ENCODE results near the gene EIF6.
"Not testable (repeated sequence)": the region's sequence is repeated elsewhere in the genome, so short reads cannot be mapped to it uniquely, and the experiment has no call there.

The EIF6 gene

GRCh38 chr20:35284267-35284991 lies at the start of gene EIF6:
TSS of gene EIF6 (minus strand) at chr20:35284772. CDS start at chr20:35284487, 285 bp downstream.
- DNase-seq (ENCODE audit: low read depth in 2 of 3, low spot score in 1 of 3) = peak; percentile 67 to 75 (median 74)

DNA sequence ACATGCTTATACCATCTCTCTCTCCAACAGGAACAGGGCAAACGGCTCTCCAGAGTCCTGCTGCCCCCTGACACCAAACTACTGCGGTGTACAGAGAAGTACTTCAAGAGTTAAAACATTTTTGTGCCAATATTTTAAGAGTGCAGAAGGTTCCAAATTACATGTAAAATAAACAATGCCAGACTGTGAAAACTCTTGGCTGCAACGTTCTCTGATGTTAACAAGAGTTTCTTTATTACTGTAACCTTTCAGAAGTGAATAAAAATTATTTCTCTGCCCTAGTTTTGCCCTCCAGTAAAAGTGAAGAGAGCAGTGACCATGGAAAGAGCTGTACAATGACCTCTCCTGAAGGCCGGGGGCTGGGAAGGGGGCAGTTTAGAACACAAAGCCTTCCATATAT lies 49.0 kb upstream of the EIF6 start:
- no peak for DNase-seq (ENCODE audit: low read depth in 2 of 3, low spot score in 1 of 3)

DNA sequence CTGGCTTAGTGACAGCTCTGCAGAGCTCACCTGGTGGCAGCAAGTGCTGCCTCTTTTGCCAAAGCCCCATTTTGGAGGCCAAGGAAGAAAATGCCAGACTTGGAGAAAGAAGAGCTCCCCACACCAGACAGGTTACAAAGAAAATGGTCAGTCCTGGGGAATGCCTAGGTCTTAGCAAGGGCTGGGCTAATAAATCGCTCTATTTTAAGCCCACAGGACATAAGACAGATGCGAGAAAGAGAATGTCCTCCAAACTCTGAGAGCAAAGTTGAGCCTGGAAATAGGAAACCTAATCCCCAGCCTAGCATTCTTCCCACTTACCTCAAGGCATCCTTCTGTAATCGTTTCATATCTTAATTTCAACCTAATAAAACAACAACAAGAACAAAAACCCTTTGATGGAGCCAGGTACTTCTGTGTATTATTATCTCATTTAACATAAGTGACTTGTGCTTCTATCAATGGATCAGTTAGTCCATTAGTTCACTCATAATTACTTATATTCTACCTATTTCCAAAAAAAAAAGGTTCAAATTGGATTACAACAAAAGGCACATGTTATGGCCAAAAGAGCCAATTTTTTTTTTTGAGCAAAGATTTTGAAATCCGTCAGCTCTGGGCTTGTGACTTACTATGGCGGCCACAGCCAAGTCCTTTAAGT lies 48.1 kb upstream of the EIF6 start:
- DNase-seq (ENCODE audit: low read depth in 2 of 3, low spot score in 1 of 3) = no peak

GRCh38 chr20:35329435-35330139 lies 45.0 kb upstream of the EIF6 start:
- peak; percentile 51 to 70 (median 54) for DNase-seq (ENCODE audit: low read depth in 2 of 3, low spot score in 1 of 3)

DNA sequence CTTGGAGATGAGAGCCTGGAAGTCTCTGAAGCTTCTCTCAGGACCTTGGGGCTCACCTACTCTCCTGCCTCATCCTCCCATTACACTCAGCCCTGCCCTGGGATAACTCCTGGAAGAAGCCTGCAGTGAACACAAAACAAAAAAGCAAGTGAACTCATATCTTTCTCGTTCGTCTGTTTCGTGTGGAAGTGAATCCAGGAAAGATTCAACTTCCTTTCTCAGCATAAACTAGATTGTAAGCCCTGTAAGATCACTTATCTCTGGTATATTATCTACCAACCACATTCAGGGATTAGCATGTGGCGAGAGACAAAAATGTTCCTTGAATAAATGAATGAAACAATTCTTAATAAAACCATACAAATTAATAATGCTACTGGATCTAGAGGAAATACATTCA lies 44.1 kb upstream of the EIF6 start:
- no peak for DNase-seq (ENCODE audit: low read depth in 2 of 3, low spot score in 1 of 3)

DNA sequence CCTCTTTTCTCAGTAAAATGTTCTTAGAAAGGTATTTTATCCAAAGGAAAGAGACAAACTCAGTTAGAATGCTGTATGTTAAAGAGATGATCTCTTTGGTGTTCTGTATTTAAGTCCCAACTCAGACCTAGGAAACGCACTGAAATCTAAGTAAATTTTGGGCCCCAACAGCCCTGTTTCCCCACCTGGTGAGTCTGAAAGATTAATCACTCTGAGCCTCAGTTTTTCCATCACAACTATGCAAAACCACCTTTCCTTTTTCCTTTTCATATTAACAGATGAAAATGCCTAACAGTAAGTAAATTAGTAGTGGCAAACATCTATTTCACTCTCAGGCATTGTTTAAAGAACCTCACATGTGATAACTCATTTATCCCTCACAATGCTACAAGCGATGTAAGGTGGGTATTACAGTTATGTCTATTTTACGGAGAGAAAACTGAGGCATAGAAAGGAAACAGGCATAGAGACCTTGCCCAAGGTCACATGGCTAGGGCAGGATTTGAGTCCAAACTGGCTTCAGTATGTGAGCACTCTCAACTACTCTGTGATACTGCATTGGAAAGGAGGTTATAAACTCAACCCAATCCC lies 43.6 kb upstream of the EIF6 start:
- DNase-seq (ENCODE audit: low read depth in 2 of 3, low spot score in 1 of 3) = no peak

DNA sequence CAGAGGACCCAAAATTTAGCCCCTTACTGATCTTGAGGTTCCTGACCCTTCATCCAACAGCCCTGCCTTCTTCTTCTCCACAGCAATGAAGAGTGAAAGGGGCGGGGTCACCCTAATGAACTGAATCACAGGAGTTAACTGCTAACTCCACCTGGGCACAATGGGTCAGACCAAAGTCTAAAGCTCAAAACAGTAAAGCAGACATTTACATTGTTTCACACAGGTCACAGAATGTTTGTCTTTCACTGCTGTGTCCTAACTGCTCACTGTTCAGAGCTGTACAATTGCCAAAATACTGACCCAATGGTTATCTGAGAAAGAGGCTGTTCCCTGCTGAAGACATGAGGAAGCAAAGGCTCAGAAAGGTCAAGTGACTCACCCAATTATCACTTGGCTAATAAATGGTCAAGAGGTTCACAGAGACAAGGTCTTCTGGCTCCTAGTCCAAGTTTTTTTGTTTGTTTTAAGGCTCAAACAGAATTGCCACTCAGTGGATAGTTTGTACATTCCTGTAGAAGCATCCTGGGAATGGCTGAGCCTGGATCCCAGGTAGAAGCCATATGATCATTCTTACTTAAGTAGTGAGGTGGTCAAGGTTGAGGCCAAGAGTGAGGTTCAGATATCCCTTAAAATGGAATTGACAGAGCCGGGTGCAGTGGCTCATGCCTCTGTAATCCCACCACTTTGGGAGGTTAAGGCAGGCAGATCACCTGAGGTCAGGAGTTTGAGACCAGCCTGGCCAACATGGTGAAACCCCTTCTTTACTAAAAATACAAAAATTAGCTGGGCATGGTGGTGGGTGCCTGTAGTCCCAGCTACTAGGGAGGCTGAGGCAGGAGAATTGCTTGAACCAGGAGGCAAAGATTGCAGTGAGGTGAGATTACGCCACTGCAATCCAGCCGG lies 42.8 kb upstream of the EIF6 start:
- no peak for DNase-seq (ENCODE audit: low read depth in 2 of 3, low spot score in 1 of 3)

GRCh38 chr20:35326740-35327073 lies 42.1 kb upstream of the EIF6 start:
- DNase-seq (ENCODE audit: low read depth in 2 of 3, low spot score in 1 of 3) = no peak

GRCh38 chr20:35326021-35326739 lies 41.6 kb upstream of the EIF6 start:
- no peak for DNase-seq (ENCODE audit: low read depth in 2 of 3, low spot score in 1 of 3)

GRCh38 chr20:35325401-35325800 lies 40.8 kb upstream of the EIF6 start:
- no peak for DNase-seq (ENCODE audit: low read depth in 2 of 3, low spot score in 1 of 3)

DNA sequence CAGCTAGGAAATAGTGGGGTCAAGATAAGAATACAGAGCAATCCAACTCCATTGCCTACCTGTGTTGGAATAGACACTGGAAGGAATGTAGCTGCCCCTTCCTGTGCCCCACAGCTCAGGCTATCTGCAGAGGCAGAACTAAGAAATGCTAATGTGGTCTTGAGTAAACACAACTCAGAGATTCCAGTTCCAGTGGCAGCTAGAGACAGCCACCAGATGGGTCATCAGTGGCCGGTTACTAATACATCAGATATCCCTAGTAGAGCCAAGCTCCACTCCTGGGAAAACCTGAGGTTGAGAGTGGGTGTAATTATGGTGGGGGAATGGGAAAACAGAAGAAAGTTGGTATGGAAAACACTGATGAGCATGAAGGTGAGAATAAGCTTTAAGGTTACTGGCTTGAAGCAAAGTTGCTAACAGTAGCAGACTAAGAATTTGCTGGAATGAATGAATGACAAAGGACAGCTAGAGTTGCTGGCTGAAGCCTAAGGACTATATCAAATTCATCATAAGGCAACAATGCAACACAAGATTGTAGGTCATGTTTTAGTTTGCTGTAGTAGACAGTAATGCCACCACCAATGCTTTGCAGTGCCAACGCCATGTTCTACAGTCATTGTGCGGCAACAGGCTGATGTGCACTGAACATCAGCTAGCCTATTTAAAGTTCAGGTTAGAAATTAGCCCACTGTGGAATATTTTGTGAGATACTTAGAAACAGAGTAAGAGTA lies 36.0 kb upstream of the EIF6 start:
- no peak for DNase-seq (ENCODE audit: low read depth in 2 of 3, low spot score in 1 of 3)

GRCh38 chr20:35319871-35320197 lies 35.3 kb upstream of the EIF6 start:
- DNase-seq (ENCODE audit: low read depth in 2 of 3, low spot score in 1 of 3) = no peak

DNA sequence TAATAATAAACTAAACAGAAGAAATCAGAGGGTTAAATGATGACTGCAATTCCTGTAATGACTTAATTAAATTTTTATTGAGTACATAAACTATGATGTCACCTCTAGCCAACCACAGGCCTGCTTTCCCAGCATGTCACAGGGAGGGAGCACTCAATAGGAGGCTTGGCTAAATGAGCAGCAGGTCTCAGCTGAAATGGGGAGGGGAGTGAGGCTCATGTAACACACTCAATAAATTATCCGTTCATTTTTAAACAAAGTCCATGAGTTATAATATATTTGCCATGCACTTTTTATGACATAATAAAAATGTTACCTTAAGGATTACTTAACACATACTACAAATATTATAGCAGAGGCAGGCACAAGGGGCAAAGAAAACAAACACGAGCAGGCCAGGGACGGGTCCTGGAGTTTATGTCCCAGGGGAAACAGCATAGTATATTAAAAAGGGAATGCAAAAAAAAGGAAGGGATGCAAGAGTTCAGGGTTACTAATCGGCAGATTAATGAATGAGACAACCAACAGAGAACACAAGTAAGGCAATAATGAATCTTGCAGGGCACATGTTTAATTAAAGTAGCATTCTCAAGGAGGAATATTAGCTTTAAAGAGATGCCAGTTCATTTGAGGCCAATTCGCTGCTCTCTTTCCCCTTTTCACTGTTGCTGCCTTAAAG lies 34.8 kb upstream of the EIF6 start:
- no peak for DNase-seq (ENCODE audit: low read depth in 2 of 3, low spot score in 1 of 3)

DNA sequence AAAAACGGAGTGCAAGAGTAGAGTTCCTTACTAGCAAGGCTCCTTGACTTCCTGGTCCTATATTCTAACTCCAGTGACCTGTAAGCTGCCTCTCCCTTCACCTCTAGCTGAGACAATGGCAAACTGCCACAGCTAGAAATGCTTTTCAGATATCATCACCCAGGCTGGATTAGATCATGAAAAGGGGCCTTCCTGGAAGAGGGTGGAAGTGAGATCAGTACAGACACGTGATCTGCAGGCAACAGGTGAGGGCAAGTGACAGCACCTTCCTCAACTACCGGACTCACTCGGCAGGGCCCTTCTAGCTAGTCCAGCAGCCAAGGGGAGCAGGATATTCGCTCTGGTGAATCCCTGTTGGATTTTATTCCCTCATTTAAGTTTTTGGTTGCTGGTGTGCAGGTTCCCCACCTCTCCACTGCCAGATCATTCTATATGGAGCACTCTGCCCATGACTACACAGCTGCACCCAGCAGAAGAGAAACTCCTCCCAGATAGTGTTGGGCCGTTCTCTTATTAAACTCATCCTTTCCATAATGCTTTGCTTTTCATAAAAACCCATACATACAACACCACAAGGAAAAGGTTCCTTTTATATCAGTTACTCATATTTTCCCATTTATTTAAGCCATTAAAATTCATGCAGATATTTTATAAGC lies 34.1 kb upstream of the EIF6 start:
- DNase-seq (ENCODE audit: low read depth in 2 of 3, low spot score in 1 of 3) = no peak

DNA sequence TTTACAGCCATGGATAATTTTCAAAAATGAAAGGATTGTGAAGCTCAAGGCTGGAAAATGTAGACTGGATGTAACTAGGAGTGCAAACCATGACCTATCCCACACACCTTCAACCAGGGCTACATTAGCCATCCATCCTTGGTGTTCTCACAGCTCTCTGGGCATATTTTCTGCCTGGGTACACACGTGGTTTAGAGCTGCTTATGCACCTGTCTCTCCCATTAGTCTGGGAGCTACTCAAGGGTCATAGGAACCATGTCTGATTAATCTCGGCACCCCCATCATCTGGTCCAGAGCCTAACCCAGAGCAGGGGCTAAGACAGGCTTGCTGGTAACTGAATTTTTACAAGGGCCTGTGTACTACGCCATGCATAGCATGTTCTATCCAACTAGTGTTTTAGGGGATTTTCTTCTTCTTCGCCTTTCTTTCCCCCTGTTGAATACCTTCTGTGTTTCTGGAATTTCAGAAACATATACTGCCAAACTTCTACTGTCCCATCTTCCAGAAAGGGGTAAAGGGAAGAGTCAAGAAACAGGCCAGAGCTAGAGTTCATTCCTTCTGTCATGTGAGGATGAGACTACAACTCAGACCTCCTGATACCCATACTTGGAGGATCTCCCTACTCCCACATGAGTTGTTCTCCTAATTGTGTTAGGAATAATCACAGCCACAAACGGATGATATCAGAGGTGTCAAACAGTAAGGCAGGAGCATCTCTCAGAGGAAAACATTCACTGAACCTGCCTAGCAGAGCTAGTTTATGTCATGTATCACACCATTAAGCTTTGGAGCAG lies 33.0 kb upstream of the EIF6 start:
- DNase-seq (ENCODE audit: low read depth in 2 of 3, low spot score in 1 of 3) = no peak

DNA sequence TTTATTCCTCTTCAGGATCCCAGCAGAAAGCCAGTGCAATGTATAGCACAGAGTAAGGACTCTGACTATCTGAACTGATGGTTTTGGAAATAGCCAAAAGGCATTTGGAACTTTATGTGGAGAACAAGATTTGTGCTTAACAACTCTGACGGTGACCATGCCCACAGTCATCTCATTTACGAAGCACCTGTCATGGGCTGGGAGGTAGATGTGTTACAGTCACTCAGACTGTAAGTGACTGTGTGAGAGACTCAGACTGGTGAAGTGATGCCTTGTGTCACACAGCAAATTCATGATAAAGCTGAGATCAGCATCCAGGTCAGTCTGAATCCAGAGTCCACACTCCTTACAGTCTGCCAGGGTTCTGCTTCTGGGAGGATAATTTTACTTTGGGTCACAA lies 31.5 kb upstream of the EIF6 start:
- no peak for DNase-seq (ENCODE audit: low read depth in 2 of 3, low spot score in 1 of 3)

- not testable (repeated sequence) for DNase-seq (ENCODE audit: low read depth in 2 of 3, low spot score in 1 of 3)
Observed at GRCh38 chr20:35315632-35316020, 31.1 kb upstream of the EIF6 start.

All from stimulated activated CD4-positive, alpha-beta T cell treated with anti-CD3 and anti-CD28 coated beads, Interleukin-12 subunit alpha, Interleukin-12 subunit beta, amount 100 ng/mL, for 48 hours (primary cell).